Activated naive CD4-positive, alpha-beta T cell treated with anti-CD3 and anti-CD28 coated beads, Interleukin-2, amount 10 ng/mL, durations not matched to agents 5 hours and 36 hours (primary cell): ENCODE data around the gene ZWINT. TPM values are rescaled to one million over a fixed set of nuclear protein-coding genes. Genes with fewer than 3 reads are reported as not detected.

Experiments used
- total RNA-seq, 2 experiments: library from RNA; stranded (reverse); gene quantifications; one replicate each; pipeline ENCODE4 v1.2.3, GENCODE V29; 2021

Gene ZWINT
- total RNA-seq: 10 to 100 TPM; 59.4 to 59.9 TPM

GRCh38 chr10:56360967-56361612 is at the start of gene ZWINT:
ZWINT (minus strand) TSS chr10:56361259; CDS start chr10:56361236, 23 bp downstream.

